ENCODE data around the gene DNA2.

DNA sequence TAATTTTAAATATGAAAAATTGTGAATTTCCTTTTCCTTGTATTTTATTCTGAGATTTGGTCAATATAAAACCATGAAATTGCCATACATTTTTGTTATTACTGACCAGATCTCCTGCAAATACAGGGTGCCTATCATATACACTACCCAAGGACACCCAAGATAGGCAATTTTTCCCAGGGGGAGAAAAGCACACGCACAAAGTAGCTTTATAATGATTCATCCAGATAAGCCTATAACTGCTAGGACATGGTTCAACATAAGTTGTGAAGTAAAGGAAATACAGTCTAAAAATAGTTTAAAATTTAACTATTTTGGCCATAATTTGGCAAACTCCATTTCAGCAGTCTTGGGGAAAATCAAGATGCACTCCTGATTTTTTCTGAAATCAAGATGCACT lies 69.5 kb downstream of the DNA2 start:
- no peak for TF ChIP-seq POLR2AphosphoS5 (IDR thresholded peaks at IDR 0.05; ENCODE audit: low read depth)
- TF ChIP-seq, protein P1, sequence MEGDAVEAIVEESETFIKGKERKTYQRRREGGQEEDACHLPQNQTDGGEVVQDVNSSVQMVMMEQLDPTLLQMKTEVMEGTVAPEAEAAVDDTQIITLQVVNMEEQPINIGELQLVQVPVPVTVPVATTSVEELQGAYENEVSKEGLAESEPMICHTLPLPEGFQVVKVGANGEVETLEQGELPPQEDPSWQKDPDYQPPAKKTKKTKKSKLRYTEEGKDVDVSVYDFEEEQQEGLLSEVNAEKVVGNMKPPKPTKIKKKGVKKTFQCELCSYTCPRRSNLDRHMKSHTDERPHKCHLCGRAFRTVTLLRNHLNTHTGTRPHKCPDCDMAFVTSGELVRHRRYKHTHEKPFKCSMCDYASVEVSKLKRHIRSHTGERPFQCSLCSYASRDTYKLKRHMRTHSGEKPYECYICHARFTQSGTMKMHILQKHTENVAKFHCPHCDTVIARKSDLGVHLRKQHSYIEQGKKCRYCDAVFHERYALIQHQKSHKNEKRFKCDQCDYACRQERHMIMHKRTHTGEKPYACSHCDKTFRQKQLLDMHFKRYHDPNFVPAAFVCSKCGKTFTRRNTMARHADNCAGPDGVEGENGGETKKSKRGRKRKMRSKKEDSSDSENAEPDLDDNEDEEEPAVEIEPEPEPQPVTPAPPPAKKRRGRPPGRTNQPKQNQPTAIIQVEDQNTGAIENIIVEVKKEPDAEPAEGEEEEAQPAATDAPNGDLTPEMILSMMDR (IDR thresholded peaks at IDR 0.05; ENCODE audit: insufficient read depth, low read length): no peak
- TF ChIP-seq, protein P2, sequence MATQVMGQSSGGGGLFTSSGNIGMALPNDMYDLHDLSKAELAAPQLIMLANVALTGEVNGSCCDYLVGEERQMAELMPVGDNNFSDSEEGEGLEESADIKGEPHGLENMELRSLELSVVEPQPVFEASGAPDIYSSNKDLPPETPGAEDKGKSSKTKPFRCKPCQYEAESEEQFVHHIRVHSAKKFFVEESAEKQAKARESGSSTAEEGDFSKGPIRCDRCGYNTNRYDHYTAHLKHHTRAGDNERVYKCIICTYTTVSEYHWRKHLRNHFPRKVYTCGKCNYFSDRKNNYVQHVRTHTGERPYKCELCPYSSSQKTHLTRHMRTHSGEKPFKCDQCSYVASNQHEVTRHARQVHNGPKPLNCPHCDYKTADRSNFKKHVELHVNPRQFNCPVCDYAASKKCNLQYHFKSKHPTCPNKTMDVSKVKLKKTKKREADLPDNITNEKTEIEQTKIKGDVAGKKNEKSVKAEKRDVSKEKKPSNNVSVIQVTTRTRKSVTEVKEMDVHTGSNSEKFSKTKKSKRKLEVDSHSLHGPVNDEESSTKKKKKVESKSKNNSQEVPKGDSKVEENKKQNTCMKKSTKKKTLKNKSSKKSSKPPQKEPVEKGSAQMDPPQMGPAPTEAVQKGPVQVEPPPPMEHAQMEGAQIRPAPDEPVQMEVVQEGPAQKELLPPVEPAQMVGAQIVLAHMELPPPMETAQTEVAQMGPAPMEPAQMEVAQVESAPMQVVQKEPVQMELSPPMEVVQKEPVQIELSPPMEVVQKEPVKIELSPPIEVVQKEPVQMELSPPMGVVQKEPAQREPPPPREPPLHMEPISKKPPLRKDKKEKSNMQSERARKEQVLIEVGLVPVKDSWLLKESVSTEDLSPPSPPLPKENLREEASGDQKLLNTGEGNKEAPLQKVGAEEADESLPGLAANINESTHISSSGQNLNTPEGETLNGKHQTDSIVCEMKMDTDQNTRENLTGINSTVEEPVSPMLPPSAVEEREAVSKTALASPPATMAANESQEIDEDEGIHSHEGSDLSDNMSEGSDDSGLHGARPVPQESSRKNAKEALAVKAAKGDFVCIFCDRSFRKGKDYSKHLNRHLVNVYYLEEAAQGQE (IDR thresholded peaks at IDR 0.05; ENCODE audit: insufficient replicate concordance, low read depth): no peak
- TF ChIP-seq GABPA (IDR thresholded peaks at IDR 0.05; ENCODE audit: low read depth): no peak

All from HL-60 (cell line).